ENCODE data around the gene SYNC.

Gene SYNC

GRCh38 chr1:32702599-32703478 lies at the start of gene SYNC:
SYNC (minus strand) TSS chr1:32702770; CDS start chr1:32702660, 110 bp downstream.
- no peak for DNase-seq (ENCODE audit: low spot score)

- no peak for DNase-seq (ENCODE audit: low spot score)
Observed at GRCh38 chr1:32749771-32750170, 47.2 kb upstream of the SYNC start.

DNA sequence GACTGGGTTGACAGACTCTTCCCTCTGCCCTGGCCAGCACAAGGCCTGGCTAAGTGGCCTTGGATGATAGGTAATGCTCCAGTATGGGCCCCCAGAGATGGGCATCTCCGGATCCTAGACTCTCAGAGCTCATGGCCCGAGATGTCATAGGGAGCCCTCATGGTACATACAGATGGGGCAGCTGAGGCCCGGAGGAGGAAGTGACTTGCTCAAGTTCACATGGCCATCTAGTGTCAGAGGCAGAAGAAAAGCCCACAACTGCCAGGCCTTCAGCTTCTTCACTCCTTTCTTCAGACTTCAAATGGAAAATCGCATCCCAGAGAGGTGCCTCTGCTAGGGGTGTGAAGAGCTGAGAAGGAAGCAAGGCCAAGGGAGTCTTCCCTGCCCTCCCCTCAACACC lies 46.8 kb upstream of the SYNC start:
- DNase-seq (ENCODE audit: low spot score): no peak

DNA sequence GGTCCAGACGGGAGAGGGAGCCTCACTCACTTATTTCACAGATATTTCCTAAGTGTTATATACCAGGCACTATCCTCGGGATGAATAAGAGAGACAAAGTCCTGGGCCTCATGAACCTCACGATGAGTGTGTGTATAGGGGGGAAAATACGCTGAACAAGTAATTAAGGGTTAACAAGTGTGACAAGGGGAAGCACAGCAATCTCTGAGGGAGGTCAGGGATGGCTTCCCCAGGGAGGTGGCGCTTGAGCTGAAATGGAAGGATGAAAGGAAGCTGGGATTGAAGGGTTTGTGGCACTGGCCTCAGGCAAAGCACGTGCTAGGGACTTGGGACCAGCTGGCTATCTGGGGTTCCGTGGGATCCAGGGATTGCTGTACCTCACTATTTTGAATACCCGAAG lies 46.4 kb upstream of the SYNC start:
- no peak for DNase-seq (ENCODE audit: low spot score)

DNA sequence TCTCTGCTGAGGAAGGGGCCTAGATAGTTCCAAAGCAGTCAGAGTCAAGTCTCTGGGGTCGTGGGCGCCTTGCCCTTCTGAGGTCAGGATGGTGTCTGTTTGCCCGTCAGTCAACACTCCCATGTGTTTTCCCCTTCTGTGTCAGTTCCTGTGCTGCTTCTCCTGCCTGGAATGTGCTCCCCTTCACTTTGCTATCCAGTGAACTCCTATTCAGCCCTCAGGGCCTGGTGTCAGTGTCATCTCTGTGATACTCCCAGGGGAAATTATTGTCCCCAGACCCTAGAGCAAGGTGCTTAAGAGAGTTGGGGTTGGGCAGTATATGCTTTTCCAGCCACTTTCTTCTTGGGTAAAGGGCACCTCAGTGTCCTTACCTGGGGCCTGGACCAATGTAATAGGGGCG lies 45.8 kb upstream of the SYNC start:
- DNase-seq (ENCODE audit: low spot score): no peak

DNA sequence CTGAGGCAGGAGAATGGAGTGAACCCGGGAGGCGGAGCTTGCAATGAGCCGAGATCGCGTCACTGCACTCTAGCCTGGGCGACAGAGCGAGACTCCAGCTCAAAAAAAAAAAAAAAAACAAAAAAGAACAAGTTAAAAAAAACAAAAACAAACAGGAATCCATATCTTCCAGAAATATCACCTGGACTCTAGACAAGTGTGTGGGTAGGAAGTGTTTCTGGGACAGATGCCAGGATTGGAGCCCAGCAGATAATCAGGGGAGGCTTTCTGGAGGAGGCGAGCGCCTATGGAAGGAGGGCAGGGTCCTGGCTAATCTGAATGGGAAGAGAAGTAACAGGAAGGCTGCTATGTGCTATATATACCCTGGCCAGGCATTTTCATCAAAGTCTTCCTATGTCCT lies 43.6 kb upstream of the SYNC start:
- DNase-seq (ENCODE audit: low spot score): no peak

DNA sequence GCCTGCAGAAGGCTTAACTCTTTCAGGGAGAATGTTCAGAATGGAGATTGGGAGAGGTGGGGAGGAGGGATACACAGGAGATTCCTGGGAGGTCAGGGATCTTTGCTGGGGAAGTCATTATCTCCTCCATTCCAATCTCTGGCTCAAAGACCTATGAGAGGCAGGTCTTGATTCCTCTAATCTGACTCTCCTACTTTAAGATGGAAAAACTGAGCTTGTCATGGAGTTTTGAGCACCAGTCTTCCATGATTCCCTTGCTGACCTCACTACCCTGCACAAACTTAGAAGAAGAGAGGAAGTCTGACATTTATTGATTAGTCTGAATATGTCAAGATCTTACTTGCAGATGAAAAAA lies 41.5 kb upstream of the SYNC start:
- DNase-seq (ENCODE audit: low spot score): no peak

DNA sequence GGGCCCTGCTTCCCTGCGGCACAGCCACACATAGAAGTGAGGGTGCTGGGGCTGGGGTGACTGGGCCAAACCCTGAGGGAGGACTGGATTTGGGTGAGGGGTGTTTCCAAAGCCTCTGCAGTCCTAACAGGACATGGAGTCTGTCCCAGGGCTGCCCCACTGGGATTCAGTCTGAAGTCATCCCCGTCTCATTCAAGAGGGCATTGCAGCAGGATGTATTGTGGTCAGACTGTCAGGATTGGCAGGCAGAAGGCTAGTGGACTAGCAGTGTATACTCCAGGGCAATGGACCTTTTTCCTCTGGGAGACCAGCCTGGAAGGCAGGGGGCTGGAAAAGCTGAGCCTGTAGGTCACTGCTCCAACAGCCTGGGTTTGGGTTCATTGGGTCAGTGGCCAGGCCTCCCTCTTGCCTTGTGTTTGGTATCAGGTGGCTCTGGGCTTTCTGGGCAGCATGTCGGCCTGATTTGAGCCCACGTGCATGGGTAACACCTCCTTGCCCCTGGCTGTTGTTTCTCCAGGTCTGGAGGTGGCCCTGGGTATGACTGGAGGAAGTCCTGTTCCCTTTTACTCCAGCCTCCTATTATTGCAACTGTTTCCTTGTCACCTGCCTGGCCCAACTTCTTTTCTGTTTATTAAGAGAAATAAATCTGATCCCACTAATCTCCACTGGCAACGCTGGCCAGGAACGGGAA lies 41.0 kb upstream of the SYNC start:
- no peak for DNase-seq (ENCODE audit: low spot score)

DNA sequence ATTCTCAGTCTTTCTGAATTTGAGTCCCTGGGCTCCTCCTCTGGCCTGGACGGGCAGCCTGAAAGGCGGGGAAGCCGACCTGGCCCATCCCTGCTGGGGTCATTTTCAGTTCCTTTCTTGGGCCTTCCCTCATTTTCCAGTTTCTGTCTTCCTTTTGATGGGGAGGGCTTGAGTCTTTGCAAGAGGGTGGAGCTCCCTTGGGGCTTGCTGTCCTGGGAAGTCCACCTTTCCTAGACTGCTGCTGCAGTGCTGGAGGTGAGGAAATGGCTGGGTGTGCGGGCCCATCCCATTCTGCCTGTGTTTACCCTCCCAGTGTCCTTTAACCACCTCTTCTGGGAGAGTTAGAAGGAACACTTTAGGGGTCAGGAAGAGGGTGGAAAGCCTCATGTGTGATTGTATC lies 40.4 kb upstream of the SYNC start:
- no peak for DNase-seq (ENCODE audit: low spot score)

DNA sequence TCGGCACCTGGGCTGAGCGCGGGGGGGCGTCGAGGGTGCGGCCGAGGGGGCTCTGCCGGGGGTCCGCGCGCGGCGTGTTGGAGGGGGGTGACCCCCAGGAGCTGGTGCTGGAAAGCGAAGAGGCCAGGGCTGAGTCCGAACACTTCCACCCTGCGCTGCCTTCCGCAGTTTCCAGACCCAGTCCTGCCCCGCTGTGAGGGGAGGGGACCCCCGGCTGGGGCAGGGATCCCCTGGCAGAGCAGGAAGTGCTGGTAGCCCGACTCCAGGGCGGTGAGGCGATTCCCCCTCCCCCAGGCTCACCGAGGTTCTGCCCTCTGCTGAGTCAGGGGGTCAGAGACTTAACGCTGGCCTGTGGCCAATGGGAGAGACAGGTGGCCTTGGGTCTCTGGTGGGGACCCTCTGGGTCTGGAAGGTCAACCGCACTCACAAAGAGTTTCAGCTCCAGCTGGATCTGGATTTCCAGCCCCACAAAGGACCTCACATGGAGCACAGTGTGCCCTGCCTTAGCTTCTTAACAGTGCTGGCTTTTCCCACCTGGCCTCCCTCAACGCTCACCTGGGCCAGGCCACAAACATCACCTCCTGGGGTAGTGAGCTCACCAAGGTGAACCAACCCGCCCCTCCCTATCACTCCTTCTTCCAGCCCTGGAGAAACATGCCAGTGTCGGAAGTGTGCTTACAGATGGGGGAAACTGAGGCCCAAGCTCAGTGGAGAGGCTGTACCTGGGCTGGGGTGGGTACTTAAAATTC lies 39.8 kb upstream of the SYNC start:
- DNase-seq (ENCODE audit: low spot score): no peak

- no peak for DNase-seq (ENCODE audit: low spot score)
Observed at GRCh38 chr1:32741413-32742198, 39.0 kb upstream of the SYNC start.

- DNase-seq (ENCODE audit: low spot score): no peak
Observed at GRCh38 chr1:32741059-32741412, 38.5 kb upstream of the SYNC start.

GRCh38 chr1:32736812-32737791 lies 34.5 kb upstream of the SYNC start:
- DNase-seq (ENCODE audit: low spot score): no peak

DNA sequence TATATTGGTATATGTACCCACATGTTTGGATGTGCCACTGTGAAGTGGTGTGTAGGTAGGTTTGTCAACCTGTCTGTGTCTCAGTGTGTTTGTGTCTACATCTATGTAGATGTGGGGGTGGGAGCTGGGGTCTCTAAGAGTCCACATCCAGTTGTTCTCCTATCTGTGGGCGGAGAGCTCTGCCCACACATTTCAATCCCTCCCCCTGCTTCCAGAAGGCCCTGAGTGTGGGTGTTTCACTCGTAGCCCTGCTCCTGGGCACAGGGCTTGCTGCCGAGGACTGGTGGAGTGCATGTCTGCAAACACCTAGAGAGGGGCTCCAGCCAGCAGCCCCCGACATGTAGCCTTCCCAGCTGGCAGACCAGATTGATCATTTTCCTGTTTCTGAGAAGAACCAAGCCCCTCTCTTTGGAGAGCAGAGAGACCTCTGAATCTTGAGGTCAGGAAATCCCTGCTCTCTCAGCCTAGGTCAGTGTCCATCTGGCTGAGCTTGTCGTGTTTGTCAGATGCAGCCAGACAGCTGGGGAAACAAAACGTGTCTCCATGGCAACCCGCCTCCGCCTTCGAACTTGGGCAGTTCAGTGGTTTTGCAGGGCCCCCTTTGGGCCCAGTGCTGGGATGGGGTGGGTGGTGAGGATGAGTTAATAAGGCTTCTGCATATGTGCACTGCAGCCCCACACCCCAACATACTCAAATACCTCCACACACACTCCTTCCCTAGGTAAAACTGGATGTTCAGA lies 31.2 kb upstream of the SYNC start:
- DNase-seq (ENCODE audit: low spot score): no peak

DNA sequence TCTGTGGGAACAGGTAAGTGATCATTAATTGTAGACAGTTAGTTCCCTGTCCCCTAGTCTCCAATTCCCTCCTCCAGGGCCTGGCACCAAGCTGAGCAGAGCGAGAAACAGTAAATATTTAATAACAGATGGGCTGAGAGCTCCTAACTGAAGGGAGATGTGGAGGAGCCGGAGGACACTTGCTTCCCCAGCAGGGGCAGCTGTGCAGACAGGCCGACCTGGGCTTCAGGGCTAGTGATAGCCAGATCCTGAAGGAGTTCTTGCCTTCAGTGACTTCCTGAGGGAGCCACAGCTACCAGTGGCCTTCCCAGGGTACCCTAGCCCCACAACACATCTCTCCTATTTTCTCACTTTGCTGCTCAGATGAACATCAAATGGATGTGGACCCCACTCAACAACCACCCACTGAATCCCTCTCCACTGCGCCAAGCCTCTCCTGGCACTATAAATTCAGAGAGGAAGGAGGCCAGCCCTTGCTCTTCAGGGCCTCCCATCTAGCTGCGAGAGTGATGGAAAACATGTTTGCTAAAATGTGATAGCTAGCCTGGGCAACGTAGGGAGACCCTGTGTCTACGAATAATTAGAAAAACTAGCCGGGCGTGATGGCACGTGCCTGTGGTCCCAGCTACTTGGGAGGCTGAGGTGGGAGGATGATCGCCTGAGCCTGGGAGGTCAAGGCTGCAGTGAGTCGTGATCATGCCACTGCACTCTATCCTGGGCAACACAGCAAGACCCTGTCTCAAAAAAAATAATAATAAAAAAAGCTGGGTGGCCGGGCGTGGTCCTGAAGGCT lies 26.9 kb upstream of the SYNC start:
- DNase-seq (ENCODE audit: low spot score): no peak

DNA sequence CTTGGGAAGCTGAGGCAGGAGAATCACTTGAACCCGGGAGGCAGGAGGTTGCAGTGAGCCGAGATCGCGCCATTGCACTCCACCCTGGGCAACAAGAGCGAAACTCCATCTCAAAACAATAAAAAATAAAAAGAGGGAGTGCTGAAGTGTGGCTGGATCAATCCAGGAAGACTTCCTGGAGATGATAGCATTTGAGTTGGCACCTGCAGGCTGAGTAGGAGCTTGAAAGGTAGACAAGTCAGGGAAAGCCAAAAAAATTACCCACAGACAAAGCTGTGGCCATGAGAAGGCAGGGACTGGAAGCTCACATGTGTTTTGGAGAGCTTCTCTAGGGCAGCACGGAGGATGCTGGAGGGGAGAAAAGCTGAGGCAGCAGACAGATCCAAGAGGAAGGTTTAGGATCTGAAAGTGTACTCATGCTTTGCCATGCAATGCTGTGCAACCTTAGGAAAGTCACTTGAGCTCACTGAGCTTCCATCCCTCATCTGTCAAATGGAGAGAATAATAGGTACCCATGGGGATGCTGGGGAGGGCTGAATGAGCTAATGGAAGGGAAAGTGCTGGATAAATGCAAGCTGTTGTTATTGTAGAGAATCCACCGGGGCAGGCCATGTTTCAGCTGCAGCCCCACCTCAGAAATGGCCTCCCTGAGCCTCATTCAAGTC lies 26.0 kb upstream of the SYNC start:
- DNase-seq (ENCODE audit: low spot score): no peak

- no peak for DNase-seq (ENCODE audit: low spot score)
Observed at GRCh38 chr1:32727876-32728275, 25.3 kb upstream of the SYNC start.

DNA sequence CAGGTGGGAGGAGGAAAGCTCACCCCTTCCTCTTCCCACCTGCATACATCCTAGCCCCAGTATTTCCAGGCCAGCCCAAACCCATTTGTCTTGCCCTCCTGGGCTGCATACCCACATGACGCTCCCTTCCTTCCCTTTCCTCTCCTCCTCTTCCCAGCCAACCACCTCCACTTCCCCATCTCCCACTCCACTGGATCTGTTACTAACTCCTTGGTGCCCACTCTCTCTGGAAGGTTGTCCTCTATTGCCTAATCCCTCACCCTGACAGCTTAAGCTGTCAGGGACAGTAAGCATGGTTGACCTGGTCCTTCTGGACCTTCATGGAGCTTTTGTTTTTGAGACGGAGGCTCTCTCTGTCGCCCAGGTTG lies 23.0 kb upstream of the SYNC start:
- DNase-seq (ENCODE audit: low spot score): no peak

All from activated CD4-positive, alpha-beta T cell treated with anti-CD3 and anti-CD28 coated beads, Interleukin-2, Interleukin-4, amounts not matched to agents 100 ng/mL and 50 ng/mL, durations not matched to agents 16 hours and 8 hours (primary cell).